Esophagus muscularis mucosa (tissue), 4 donors: ENCODE data around the gene ARL15. TPM values are rescaled to one million over a fixed set of nuclear protein-coding genes. Genes with fewer than 3 reads are reported as not detected.

Experiments used
- DNase-seq: peaks from one replicate; pipeline ENCODE4 v3.0.0-alpha.2; 2017; ENCODE audit errors: extremely low spot score
- H3K27ac ChIP-seq, 4 donors: fragments of 200-600 bp; sonication (generic); replicated peaks in 1 of 4; 1 replicate in 3 of 4; 2 replicates in 1 of 4; pipeline ENCODE4 v1.5.1; 2016 to 2019; ENCODE audit warnings: mild to moderate bottlenecking in 1 of 4
- H3K27me3 ChIP-seq, 4 donors: fragments of 200-600 bp; sonication (generic); one replicate each; pipeline versions ENCODE4 v1.5.1 to v1.6.0; 2016 to 2019
- H3K36me3 ChIP-seq, 4 donors: fragments of 200-600 bp; sonication (generic); one replicate each; pipeline ENCODE4 v1.5.1; 2016 to 2019
- H3K4me1 ChIP-seq, 4 donors: fragments of 200-600 bp; sonication (generic); one replicate each; pipeline ENCODE4 v1.5.1; 2016 to 2019
- H3K4me3 ChIP-seq, 4 donors: fragments of 200-600 bp; sonication (generic); 1 replicate in 2 of 4; 2 replicates in 2 of 4; pipeline ENCODE4 v1.5.1; 2016 to 2019; ENCODE audit warnings: mild to moderate bottlenecking in 4 of 4, moderate library complexity in 1 of 4
- H3K9me3 ChIP-seq, 4 donors: fragments of 200-600 bp; sonication (generic); 1 replicate in 3 of 4; 2 replicates in 1 of 4; pipeline ENCODE4 v1.5.1; 2016 to 2019
- EP300 ChIP-seq: sonication (generic); formaldehyde crosslinking; IDR thresholded peaks from one replicate; pipeline ENCODE4 v1.6.1; 2017; ENCODE audit warnings: antibody characterized with exemption
- POLR2A ChIP-seq: fragments of 450-650 bp; IDR thresholded peaks from one replicate; pipeline ENCODE4 v1.6.1; 2017; ENCODE audit warnings: antibody characterized with exemption, moderate library complexity, mild to moderate bottlenecking, low read depth
- POLR2AphosphoS5 ChIP-seq, 2 donors: sonication (generic); formaldehyde crosslinking; IDR thresholded peaks; one replicate each; pipeline ENCODE4 v1.6.1; 2017; ENCODE audit warnings: antibody characterized with exemption in 2 of 2
- WGBS: methylation state at CpG from one replicate; pipeline ENCODE4 v1.1.5; 2018; 5-methylcytosine and 5-hydroxymethylcytosine counted together
- intact Hi-C: fragments of 100-400 bp; cut with DNase I; formaldehyde crosslinking; loops from one replicate; pipeline ENCODE4 v1.15.1; 2023
- total RNA-seq, 4 donors: library from RNA; depleted of rRNA; stranded (reverse); fragments of >200 nt; gene quantifications; one replicate each; pipeline versions ENCODE4 v1.1.0 to v1.2.1, GENCODE V29; 2016
- TF ChIP-seq, protein P1 (sequence below), 3 experiments: fragments of 200-600 bp in 2 of 3; fragments of 450-650 bp in 1 of 3; sonication (generic) in 2 of 3; IDR thresholded peaks; one replicate each; pipeline ENCODE4 v1.5.1; 2017 to 2019; ENCODE audit warnings: antibody characterized with exemption in 3 of 3, mild to moderate bottlenecking in 2 of 3, moderate library complexity in 1 of 3

Gene ARL15
- total RNA-seq, 4 donors from 2014 or later, result 11.6 to 21.6 (median 16.5) TPM

DNA sequence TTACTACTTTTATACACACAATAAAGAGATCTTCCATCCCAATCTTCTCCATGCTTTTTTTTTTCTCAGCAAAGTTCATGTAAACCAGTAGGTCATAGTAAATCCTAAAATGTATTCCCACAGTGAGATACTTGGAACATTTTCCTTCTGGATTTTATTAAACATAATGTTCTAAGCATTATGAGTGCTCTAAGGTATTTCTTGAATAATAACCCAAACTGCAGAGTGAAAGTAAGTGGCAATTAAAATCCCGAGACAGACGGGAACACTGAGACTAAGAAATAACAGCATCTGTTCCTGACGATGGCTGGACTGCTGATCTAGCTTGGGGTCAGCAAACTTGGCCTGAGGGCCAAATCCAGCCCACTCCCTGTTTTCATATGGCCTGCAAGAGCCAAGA, 359.8 kb downstream of the ARL15 start:
- WGBS, result 86% methylated on average over 3 of the region's 3 CpGs
- DNase-seq, result no peak
- no peaks in the 10 kb centered on the region for H3K27me3 ChIP-seq
- no peaks in the 10 kb centered on the region for H3K9me3 ChIP-seq
- TF ChIP-seq, protein P1, sequence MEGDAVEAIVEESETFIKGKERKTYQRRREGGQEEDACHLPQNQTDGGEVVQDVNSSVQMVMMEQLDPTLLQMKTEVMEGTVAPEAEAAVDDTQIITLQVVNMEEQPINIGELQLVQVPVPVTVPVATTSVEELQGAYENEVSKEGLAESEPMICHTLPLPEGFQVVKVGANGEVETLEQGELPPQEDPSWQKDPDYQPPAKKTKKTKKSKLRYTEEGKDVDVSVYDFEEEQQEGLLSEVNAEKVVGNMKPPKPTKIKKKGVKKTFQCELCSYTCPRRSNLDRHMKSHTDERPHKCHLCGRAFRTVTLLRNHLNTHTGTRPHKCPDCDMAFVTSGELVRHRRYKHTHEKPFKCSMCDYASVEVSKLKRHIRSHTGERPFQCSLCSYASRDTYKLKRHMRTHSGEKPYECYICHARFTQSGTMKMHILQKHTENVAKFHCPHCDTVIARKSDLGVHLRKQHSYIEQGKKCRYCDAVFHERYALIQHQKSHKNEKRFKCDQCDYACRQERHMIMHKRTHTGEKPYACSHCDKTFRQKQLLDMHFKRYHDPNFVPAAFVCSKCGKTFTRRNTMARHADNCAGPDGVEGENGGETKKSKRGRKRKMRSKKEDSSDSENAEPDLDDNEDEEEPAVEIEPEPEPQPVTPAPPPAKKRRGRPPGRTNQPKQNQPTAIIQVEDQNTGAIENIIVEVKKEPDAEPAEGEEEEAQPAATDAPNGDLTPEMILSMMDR (IDR thresholded peaks at IDR 0.05), result no peak
- no peak for TF ChIP-seq POLR2AphosphoS5 (IDR thresholded peaks at IDR 0.05)
- no peak for TF ChIP-seq POLR2A
- TF ChIP-seq EP300, result no peak
- no peak overlapping the region for H3K27ac ChIP-seq
- no peaks in the 10 kb centered on the region for H3K36me3 ChIP-seq
- no peak overlapping the region for H3K4me3 ChIP-seq
- intact Hi-C loops, result no loop called here
- H3K4me1 ChIP-seq, result peaks cover 0 to 9% (median 6%) of the 10 kb centered on the region in 4 donors

DNA sequence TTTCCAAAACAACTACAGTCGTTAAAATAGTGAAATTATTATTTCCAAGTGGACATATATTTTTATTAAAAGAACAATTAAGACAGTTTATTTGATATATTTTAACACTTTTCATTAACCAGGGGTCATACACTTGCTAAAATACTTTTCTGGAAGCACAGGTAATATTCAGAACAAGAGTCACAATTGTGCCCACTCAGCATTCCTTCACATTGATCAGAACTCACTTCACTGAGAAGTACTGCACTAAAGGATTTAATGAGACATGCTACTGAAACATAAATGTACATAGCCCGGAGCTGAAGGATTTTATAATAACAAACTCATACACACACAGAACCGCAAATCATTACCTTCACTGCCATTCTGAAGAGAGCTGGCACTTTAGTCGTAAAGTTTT, 361.8 kb downstream of the ARL15 start:
- TF ChIP-seq, protein P1 (IDR thresholded peaks at IDR 0.05), result no peak
- TF ChIP-seq POLR2AphosphoS5 (IDR thresholded peaks at IDR 0.05), result no peak
- no peak for TF ChIP-seq EP300
- TF ChIP-seq POLR2A, result no peak
- H3K27ac ChIP-seq, result no peak overlapping the region
- no peak for DNase-seq
- no peaks in the 10 kb centered on the region for H3K27me3 ChIP-seq
- intact Hi-C loops, result no loop called here
- no peak overlapping the region for H3K4me3 ChIP-seq
- H3K9me3 ChIP-seq, result no peaks in the 10 kb centered on the region
- WGBS, result 95% methylated on average over 4 of the region's 4 CpGs
- peaks cover 0 to 9% (median 6%) of the 10 kb centered on the region in 4 donors for H3K4me1 ChIP-seq
- no peaks in the 10 kb centered on the region for H3K36me3 ChIP-seq

DNA sequence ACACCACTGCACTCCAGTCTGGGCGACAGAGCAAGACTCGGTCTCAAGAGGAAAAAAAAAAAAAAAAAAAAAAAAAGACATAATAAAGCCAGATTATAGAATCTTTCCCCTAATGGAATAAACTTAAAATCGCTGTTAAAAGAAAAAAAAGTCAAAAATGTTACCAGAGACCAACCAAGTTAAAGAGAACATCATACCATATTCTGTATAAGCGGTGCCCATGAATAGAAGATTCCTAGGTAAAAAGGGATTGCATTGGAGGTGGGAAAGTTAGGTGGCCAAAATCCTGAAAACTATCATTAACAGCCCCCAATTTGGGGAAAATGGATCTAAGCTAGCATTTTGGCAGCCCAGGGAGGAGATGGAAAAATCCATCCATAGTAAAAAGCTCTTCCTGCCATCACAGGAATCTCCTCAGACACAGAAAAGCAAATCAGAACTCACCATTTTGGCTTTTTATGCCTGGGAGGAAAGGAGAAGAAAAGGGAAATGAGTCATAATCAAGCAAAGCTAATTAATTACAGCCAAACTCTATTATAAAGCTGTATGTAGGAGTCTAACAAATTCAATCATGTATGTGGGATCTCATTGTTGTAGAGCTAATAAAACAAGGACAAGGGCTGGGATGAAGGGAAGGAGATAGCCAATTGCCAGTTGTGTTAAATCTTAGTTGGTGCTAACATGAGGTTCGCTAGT, 363.8 kb downstream of the ARL15 start:
- DNase-seq, result no peak
- 98% methylated on average over 5 of the region's 5 CpGs for WGBS
- Histone ChIP-seq H3K36me3 (no peaks in the 10 kb centered on the region), H3K4me1 (no peaks in the 10 kb centered on the region), H3K4me3 (no peak overlapping the region), H3K27ac (no peak overlapping the region), H3K27me3 (no peaks in the 10 kb centered on the region), H3K9me3 (no peaks in the 10 kb centered on the region)
- TF ChIP-seq POLR2AphosphoS5 (IDR thresholded peaks at IDR 0.05) (no peak), EP300 (no peak), POLR2A (no peak)
- TF ChIP-seq, protein P1 (IDR thresholded peaks at IDR 0.05), result no peak
- intact Hi-C loops, result no loop called here

DNA sequence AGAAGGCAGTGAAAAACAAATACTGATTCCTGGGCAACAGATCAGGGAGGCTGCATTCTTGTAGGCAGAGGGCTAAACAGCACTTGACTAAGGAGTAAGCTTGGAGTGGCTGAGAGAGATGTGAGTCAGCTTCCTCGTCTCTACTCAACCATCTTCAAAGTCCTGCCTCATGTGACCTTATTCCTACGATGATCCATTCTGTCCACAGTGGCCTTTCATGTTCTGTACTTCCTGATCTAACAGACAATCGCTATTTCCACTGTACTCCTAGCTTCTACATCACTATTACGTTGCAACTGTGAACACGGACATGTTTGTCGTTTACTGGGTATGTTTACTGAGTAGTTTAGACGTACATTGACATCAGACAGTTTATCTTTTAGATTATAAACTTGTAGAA, 365.4 kb downstream of the ARL15 start:
- H3K4me1 ChIP-seq, result no peaks in the 10 kb centered on the region
- TF ChIP-seq, protein P1 (IDR thresholded peaks at IDR 0.05), result no peak
- no peak for TF ChIP-seq POLR2AphosphoS5 (IDR thresholded peaks at IDR 0.05)
- no peak for TF ChIP-seq POLR2A
- TF ChIP-seq EP300, result no peak
- no peaks in the 10 kb centered on the region for H3K27me3 ChIP-seq
- intact Hi-C loops, result no loop called here
- 88% methylated on average over 7 of the region's 7 CpGs for WGBS
- H3K27ac ChIP-seq, result no peak overlapping the region
- no peak for DNase-seq
- no peaks in the 10 kb centered on the region for H3K9me3 ChIP-seq
- no peak overlapping the region for H3K4me3 ChIP-seq
- H3K36me3 ChIP-seq, result no peaks in the 10 kb centered on the region

DNA sequence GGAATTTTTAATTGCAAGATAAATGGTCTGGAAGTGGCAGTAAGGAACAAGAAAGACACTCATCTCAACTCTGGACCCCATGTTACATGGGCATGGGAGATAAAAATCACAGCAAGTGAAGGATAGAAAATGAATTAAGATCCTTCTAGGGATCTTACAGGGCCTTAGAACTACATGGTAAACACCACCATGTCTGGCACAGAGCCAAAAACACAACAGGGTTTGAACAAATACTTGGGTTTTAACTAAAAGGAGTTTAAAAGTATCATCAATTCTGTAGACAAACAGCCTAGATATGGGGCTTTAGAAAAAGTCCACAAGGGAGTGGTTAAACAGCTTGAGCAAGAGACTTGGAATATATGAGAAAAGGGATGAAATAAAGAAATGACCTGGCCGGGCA, 366.4 kb downstream of the ARL15 start:
- 100% methylated on average over 1 of the region's 1 CpG for WGBS
- no peaks in the 10 kb centered on the region for H3K36me3 ChIP-seq
- no peaks in the 10 kb centered on the region for H3K9me3 ChIP-seq

More for the DNA sequence above, 366.4 kb downstream of the ARL15 start:
- TF ChIP-seq EP300 (no peak), POLR2AphosphoS5 (IDR thresholded peaks at IDR 0.05) (no peak)
- TF ChIP-seq, protein P1 (IDR thresholded peaks at IDR 0.05), result no peak
- Histone ChIP-seq H3K27ac (no peak overlapping the region), H3K27me3 (no peaks in the 10 kb centered on the region), H3K4me3 (no peak overlapping the region), H3K4me1 (no peaks in the 10 kb centered on the region)
- intact Hi-C loops, result no loop called here
- no peak for DNase-seq
